GM21723 (cell line): ENCODE data around the gene KLRF2.

Experiments
- ATAC-seq: cut with Tn5 transposase; IDR thresholded peaks from one replicate; pipeline ENCODE4 v1.9.1; 2021; ENCODE audit warnings: mild to moderate bottlenecking, moderate library complexity; ENCODE audit not compliant: unreplicated experiment

Gene KLRF2

GRCh38 chr12:9933958-9934357, 52.7 kb downstream of the KLRF2 start:
- ATAC-seq = no peak

- ATAC-seq = no peak
Observed at GRCh38 chr12:9935026-9935425, 53.7 kb downstream of the KLRF2 start.

- no peak for ATAC-seq
Observed at GRCh38 chr12:9936591-9936990, 55.3 kb downstream of the KLRF2 start.

GRCh38 chr12:9940375-9940774, 59.1 kb downstream of the KLRF2 start:
- ATAC-seq = no peak

- ATAC-seq = no peak
Observed at GRCh38 chr12:9941838-9942237, 60.5 kb downstream of the KLRF2 start.

GRCh38 chr12:9943240-9943639, 62.0 kb downstream of the KLRF2 start:
- no peak for ATAC-seq

GRCh38 chr12:9944391-9944790, 63.1 kb downstream of the KLRF2 start:
- ATAC-seq = no peak
